Iris pigment epithelial cell (primary cell): ENCODE data around the gene SLC12A4.
"Not testable (repeated sequence)": the region's sequence is repeated elsewhere in the genome, so short reads cannot be mapped to it uniquely, and the experiment has no call there.

Source experiments
- DNase-seq: peaks from one replicate; pipeline ENCODE4 v3.0.0-alpha.2; 2011; ENCODE audit warnings: low read depth

SLC12A4 gene

GRCh38 chr16:67926181-67926750, 42.2 kb downstream of the SLC12A4 start:
- peak; percentile 28 for DNase-seq

GRCh38 chr16:67924140-67924906, 44.1 kb downstream of the SLC12A4 start:
- DNase-seq: no peak

GRCh38 chr16:67923414-67924116, 44.9 kb downstream of the SLC12A4 start:
- DNase-seq: no peak

GRCh38 chr16:67922740-67923139, 45.7 kb downstream of the SLC12A4 start:
- no peak for DNase-seq

GRCh38 chr16:67922221-67922620, 46.2 kb downstream of the SLC12A4 start:
- DNase-seq: peak; percentile 45

- no peak for DNase-seq
Observed at GRCh38 chr16:67919622-67920221, 48.7 kb downstream of the SLC12A4 start.

GRCh38 chr16:67917852-67918236, 50.6 kb downstream of the SLC12A4 start:
- peak; percentile 87 for DNase-seq

- DNase-seq: no peak
Observed at GRCh38 chr16:67917140-67917851, 51.1 kb downstream of the SLC12A4 start.

GRCh38 chr16:67915831-67916723, 52.4 kb downstream of the SLC12A4 start:
- no peak for DNase-seq

GRCh38 chr16:67915496-67915769, 53.0 kb downstream of the SLC12A4 start:
- DNase-seq: not testable (repeated sequence)

GRCh38 chr16:67914758-67915495, 53.5 kb downstream of the SLC12A4 start:
- DNase-seq: no peak

- DNase-seq: peak; percentile 58
Observed at GRCh38 chr16:67910158-67910557, 58.3 kb downstream of the SLC12A4 start.

GRCh38 chr16:67909056-67909742, 59.2 kb downstream of the SLC12A4 start:
- DNase-seq: no peak

- DNase-seq: no peak
Observed at GRCh38 chr16:67907397-67908180, 60.8 kb downstream of the SLC12A4 start.

- no peak for DNase-seq
Observed at GRCh38 chr16:67902831-67903230, 65.6 kb downstream of the SLC12A4 start.

- DNase-seq: no peak
Observed at GRCh38 chr16:67901734-67902133, 66.7 kb downstream of the SLC12A4 start.

GRCh38 chr16:67897231-67897630, 71.2 kb downstream of the SLC12A4 start:
- peak; percentile 71 for DNase-seq

- peak; percentile 40 for DNase-seq
Observed at GRCh38 chr16:67893743-67894399, 74.6 kb downstream of the SLC12A4 start.
